Activated CD8-positive, alpha-beta T cell treated with anti-CD3 and anti-CD28 coated beads for 36 hours (primary cell): ENCODE data around the gene ISLR2. TPM values are rescaled to one million over a fixed set of nuclear protein-coding genes. Genes with fewer than 3 reads are reported as not detected.
"Not testable (repeated sequence)": the region's sequence is repeated elsewhere in the genome, so short reads cannot be mapped to it uniquely, and the experiment has no call there.

Source experiments
- ATAC-seq: fragments of 200-7000 bp; cut with Tn5 transposase; one replicate; pipeline ENCODE4 v1.10.0; 2021; ENCODE audit warnings: mild to moderate bottlenecking, moderate library complexity
- CTCF ChIA-PET: fragments of 350-600 bp; sonication (Branson Sonifier 250); formaldehyde crosslinking; loops from one replicate; lab custom pipeline; 2021; ENCODE audit warnings: antibody characterized with exemption; lab: Charles Lee
- POLR2A ChIA-PET: fragments of 350-600 bp; sonication (Branson Sonifier 250); formaldehyde crosslinking; loops from one replicate; lab custom pipeline; 2021; ENCODE audit warnings: antibody characterized with exemption; lab: Charles Lee
- DNase-seq: peaks from one replicate; pipeline ENCODE4 v3.0.0-alpha.2; 2020
- H3K27ac Mint-ChIP-seq: one replicate; pipeline ENCODE4 v1.8.0; 2021; ENCODE audit warnings: mild to moderate bottlenecking, mixed read lengths
- H3K27me3 Mint-ChIP-seq: one replicate; pipeline ENCODE4 v1.8.0; 2021; ENCODE audit warnings: mixed read lengths
- H3K36me3 Mint-ChIP-seq: one replicate; pipeline ENCODE4 v1.8.0; 2021; ENCODE audit warnings: low read depth, mixed read lengths
- H3K4me1 Mint-ChIP-seq: one replicate; pipeline ENCODE4 v1.8.0; 2021; ENCODE audit warnings: low read depth, mixed read lengths
- H3K4me3 Mint-ChIP-seq: one replicate; pipeline ENCODE4 v1.8.0; 2021; ENCODE audit warnings: mild to moderate bottlenecking, moderate library complexity, mixed read lengths
- H3K9me3 Mint-ChIP-seq: one replicate; pipeline ENCODE4 v1.8.0; 2021; ENCODE audit warnings: mixed read lengths
- intact Hi-C: fragments of 100-400 bp; cut with micrococcal nuclease; formaldehyde crosslinking; loops from one replicate; pipeline ENCODE4 v1.10.0; 2022
- total RNA-seq, 2 experiments: library from RNA; stranded (reverse); gene quantifications; one replicate each; pipeline ENCODE4 v1.2.3, GENCODE V29; 2021
- TF ChIP-seq, protein P1 (sequence below): fragments of 200-600 bp; IDR thresholded peaks from one replicate; pipeline ENCODE4 v1.8.0; 2022; ENCODE audit warnings: antibody characterized with exemption, mild to moderate bottlenecking

Gene ISLR2
- total RNA-seq, 2 experiments from 2014 or later, result not detected

DNA sequence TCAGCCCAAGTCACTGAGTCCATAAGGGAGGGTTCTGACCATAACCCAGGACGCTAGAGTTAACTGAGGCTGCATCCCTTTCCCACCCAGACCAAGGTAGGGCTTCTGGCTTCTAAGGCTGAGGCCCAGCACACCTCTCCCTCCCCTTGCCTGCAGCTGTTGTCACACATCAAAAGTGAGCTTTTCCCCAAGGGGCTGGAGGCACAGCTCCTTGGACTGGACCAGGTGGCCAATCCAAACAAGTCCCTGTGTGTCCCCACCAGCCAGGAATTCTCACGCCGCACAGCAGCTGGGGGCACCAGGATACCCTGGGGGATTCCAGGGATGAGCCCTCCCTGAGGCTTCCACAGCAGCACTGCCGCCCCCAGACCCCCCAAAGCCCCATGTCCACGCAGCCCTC is 22.3 kb upstream of the ISLR2 start:
- Mint-ChIP-seq H3K27ac (no peak overlapping the region), H3K27me3 (no peaks in the 10 kb centered on the region), H3K4me1 (no peaks in the 10 kb centered on the region), H3K4me3 (no peak overlapping the region), H3K36me3 (no peaks in the 10 kb centered on the region), H3K9me3 (no peaks in the 10 kb centered on the region)
- DNase-seq, result no peak
- ATAC-seq, result no peak
- TF ChIP-seq, protein P1, sequence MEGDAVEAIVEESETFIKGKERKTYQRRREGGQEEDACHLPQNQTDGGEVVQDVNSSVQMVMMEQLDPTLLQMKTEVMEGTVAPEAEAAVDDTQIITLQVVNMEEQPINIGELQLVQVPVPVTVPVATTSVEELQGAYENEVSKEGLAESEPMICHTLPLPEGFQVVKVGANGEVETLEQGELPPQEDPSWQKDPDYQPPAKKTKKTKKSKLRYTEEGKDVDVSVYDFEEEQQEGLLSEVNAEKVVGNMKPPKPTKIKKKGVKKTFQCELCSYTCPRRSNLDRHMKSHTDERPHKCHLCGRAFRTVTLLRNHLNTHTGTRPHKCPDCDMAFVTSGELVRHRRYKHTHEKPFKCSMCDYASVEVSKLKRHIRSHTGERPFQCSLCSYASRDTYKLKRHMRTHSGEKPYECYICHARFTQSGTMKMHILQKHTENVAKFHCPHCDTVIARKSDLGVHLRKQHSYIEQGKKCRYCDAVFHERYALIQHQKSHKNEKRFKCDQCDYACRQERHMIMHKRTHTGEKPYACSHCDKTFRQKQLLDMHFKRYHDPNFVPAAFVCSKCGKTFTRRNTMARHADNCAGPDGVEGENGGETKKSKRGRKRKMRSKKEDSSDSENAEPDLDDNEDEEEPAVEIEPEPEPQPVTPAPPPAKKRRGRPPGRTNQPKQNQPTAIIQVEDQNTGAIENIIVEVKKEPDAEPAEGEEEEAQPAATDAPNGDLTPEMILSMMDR, result no peak
- ChIA-PET CTCF (no interaction called here), POLR2A (no interaction called here)
- intact Hi-C loops, result no loop called here

- POLR2A ChIA-PET, DNase-seq, ATAC-seq, H3K4me3 Mint-ChIP-seq, H3K27ac Mint-ChIP-seq, H3K9me3 Mint-ChIP-seq, intact Hi-C loops, H3K36me3 Mint-ChIP-seq, H3K27me3 Mint-ChIP-seq, H3K4me1 Mint-ChIP-seq, CTCF ChIA-PET: not testable (repeated sequence)
These were observed 21.8 kb upstream of the ISLR2 start for GRCh38 chr15:74108611-74109010.

DNA sequence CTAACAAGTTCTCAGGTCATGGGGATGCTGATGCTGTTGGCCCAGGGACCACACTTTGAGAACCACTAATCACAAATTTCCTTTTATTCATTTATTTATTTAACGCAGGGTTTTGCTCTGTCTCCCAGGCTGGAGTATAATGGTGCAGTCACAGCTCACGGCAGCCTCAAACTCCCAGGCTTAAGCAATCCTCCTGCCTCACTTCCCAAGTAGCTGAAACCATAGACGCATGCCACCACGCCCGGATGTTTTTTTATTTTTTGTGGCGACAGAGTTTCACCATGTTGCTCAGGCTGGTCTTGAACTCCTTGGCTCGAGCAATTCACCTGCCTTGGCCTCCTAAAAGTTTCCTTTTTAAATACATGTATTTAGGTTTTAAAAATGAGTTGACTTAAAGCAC is 20.7 kb upstream of the ISLR2 start:
- TF ChIP-seq, protein P1, result no peak
- Mint-ChIP-seq H3K9me3 (no peaks in the 10 kb centered on the region), H3K4me1 (no peaks in the 10 kb centered on the region), H3K4me3 (no peak overlapping the region), H3K27ac (no peak overlapping the region), H3K36me3 (no peaks in the 10 kb centered on the region), H3K27me3 (no peaks in the 10 kb centered on the region)
- intact Hi-C loops, result no loop called here
- no peak for ATAC-seq
- ChIA-PET POLR2A (no interaction called here), CTCF (no interaction called here)
- DNase-seq, result no peak

GRCh38 chr15:74120426-74120825 is 10.0 kb upstream of the ISLR2 start:
- Mint-ChIP-seq H3K36me3 (no peaks in the 10 kb centered on the region), H3K27ac (no peak overlapping the region), H3K4me1 (no peaks in the 10 kb centered on the region), H3K4me3 (no peak overlapping the region), H3K9me3 (peaks cover 2% of the 10 kb centered on the region), H3K27me3 (peaks cover 6% of the 10 kb centered on the region)
- CTCF ChIA-PET, result no interaction called here
- POLR2A ChIA-PET, result no interaction called here
- DNase-seq, result no peak
- ATAC-seq, result no peak
- intact Hi-C loops, result loop anchor here (10.0 kb wide), 1 partner anchor 184 kb away; no protein-coding TSS in a partner anchor
- TF ChIP-seq, protein P1, result no peak

- no peak overlapping the region for H3K27ac Mint-ChIP-seq
- H3K9me3 Mint-ChIP-seq, result peaks cover 2% of the 10 kb centered on the region
These were observed 9.3 kb upstream of the ISLR2 start for GRCh38 chr15:74121039-74121438.

More at GRCh38 chr15:74121039-74121438, 9.3 kb upstream of the ISLR2 start:
- TF ChIP-seq, protein P1, result no peak
- CTCF ChIA-PET, result no interaction called here
- no peaks in the 10 kb centered on the region for H3K36me3 Mint-ChIP-seq
- DNase-seq (no peak), ATAC-seq (no peak)
- intact Hi-C loops, result loop anchor here (10.0 kb wide), 1 partner anchor 184 kb away; no protein-coding TSS in a partner anchor
- H3K4me3 Mint-ChIP-seq, result no peak overlapping the region
- no peaks in the 10 kb centered on the region for H3K4me1 Mint-ChIP-seq
- POLR2A ChIA-PET, result no interaction called here
- H3K27me3 Mint-ChIP-seq, result peaks cover 9% of the 10 kb centered on the region
